Transverse colon (tissue), 4 donors: ENCODE results near the gene RIMS3. TPM values are rescaled to one million over a fixed set of nuclear protein-coding genes. Genes with fewer than 3 reads are reported as not detected.
A peak's percentile ranks its signal among the peaks of the same experiment; 100 is the strongest.

ENCODE experiments used
- DNase-seq: peaks from one replicate; pipeline ENCODE4 v3.0.0-alpha.2; 2019
- H3K27ac ChIP-seq, 4 donors: fragments of 200-600 bp; sonication (generic); 2 replicates each; pipeline ENCODE4 v1.5.1; 2016 to 2018; ENCODE audit warnings: inconsistent platforms in 4 of 4
- H3K27me3 ChIP-seq: fragments of 200-600 bp; sonication (generic); 2 replicates; pipeline ENCODE4 v1.5.1; 2017; ENCODE audit warnings: inconsistent platforms
- H3K36me3 ChIP-seq, 4 donors: fragments of 200-600 bp; sonication (generic); 2 replicates each; pipeline ENCODE4 v1.5.1; 2017 to 2019; ENCODE audit warnings: inconsistent platforms in 4 of 4
- H3K4me1 ChIP-seq, 4 donors: fragments of 200-600 bp; sonication (generic); 2 replicates each; pipeline ENCODE4 v1.5.1; 2017 to 2020; ENCODE audit warnings: inconsistent platforms in 4 of 4
- H3K4me3 ChIP-seq, 4 donors: fragments of 200-600 bp; sonication (generic); 1 replicate in 1 of 4; 2 replicates in 3 of 4; pipeline versions ENCODE4 v1.5.1 to v1.6.1; 2017 to 2019; ENCODE audit warnings: inconsistent platforms in 4 of 4
- H3K9me3 ChIP-seq, 2 donors: fragments of 200-600 bp; sonication (generic); 2 replicates each; pipeline ENCODE4 v1.5.1; 2017 to 2019; ENCODE audit warnings: inconsistent platforms in 2 of 2
- EP300 ChIP-seq: sonication (generic); formaldehyde crosslinking; IDR thresholded peaks from one replicate; pipeline ENCODE4 v1.6.1; 2017; ENCODE audit warnings: antibody characterized with exemption, low read depth
- POLR2A ChIP-seq: fragments of 450-650 bp; IDR thresholded peaks from one replicate; pipeline ENCODE4 v1.6.1; 2016; ENCODE audit warnings: antibody characterized with exemption, mild to moderate bottlenecking, moderate library complexity
- POLR2AphosphoS5 ChIP-seq, 3 donors: sonication (generic); formaldehyde crosslinking; IDR thresholded peaks; one replicate each; pipeline ENCODE4 v1.6.1; 2016; ENCODE audit warnings: antibody characterized with exemption in 3 of 3
- whole genome bisulfite sequencing, 2 donors: methylation state at CpG; one replicate each; pipeline ENCODE4 v1.1.5; 2018; ENCODE audit warnings: low coverage in 1 of 2; 5-methylcytosine and 5-hydroxymethylcytosine counted together
- in situ Hi-C, 4 donors: fragments of 200-750 bp; cut with MboI; loops; one replicate each; pipeline versions ENCODE4 v1.15.0 to v1.15.1; 2017; ENCODE audit warnings: low sequenced_read_pairs in 3 of 4, low pct_ligation_motif_present in 1 of 4, low pct_unique_long_range_greater_than_20kb in 1 of 4
- intact Hi-C: fragments of 100-400 bp; cut with DNase I; formaldehyde crosslinking; loops from one replicate; pipeline ENCODE4 v1.15.1; 2023; ENCODE audit warnings: low total_unique reads
- total RNA-seq, 4 donors: library from RNA; depleted of rRNA; stranded (reverse); fragments of >200 nt; gene quantifications; one replicate each; pipeline ENCODE4 v1.1.0, GENCODE V29; 2016
- TF ChIP-seq, protein P1 (sequence below), 5 experiments: fragments of 200-600 bp in 3 of 5; fragments of 450-650 bp in 2 of 5; sonication (generic) in 3 of 5; IDR thresholded peaks; 1 replicate in 2 of 5; 2 replicates in 3 of 5; pipeline ENCODE4 v1.5.1; 2016 to 2017; ENCODE audit warnings: antibody characterized with exemption in 5 of 5, inconsistent platforms in 3 of 5, mild to moderate bottlenecking in 2 of 5, moderate library complexity in 1 of 5

RIMS3 gene
- total RNA-seq, 4 donors from 2014 or later = 1.9 to 14.7 (median 5.4) TPM

DNA sequence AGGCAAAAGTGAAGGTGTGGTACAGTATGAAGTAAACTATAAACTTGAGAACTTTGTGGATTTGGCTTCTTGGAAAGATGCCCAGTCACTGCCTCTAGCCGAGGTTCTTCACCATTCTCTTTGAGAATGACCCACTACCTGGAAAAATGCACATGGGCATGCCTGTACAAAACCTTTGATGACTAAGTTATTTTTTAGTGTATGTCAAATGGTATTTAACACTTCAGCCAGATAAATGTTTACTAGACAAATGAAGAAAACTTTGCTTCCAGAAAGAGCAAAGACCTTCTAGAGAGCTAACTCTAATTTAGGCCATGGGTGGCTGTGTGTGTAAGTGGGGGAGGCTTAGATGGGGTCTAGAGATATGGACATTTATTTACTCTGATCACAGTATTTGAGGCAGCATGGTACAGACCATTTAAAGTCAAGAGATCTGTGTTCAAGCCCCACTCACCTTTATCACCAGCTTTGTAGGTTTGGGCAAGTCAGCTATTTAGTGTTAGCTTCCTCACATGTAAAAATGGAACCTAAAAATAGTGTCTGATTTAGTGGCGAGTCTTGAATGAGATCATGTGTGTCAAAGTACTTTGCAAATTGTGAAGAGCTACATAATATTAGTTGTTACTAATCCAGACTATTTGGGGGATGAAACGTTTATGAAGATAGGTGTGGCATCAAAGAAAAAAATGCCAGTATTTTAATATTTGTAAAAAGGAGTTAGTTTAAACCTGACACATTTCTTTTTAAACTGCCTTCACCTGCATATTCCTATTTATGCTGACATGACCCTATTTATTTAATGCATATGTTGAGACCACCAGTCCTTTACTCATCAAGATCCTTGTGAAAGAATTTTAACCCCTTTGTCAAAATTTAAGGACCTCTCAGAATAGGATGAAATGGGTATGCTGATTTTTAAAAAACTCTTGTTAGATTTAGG, 46.3 kb upstream of the RIMS3 start:
- 9% methylated on average over 3 of the region's 3 CpGs for WGBS, 2 donors
- intact Hi-C loops (no loop called here), in situ Hi-C loops (no loop called here)
- Histone ChIP-seq H3K4me1 (peaks cover 26 to 81% (median 61%) of the 10 kb centered on the region in 4 donors), H3K36me3 (no peaks in the 10 kb centered on the region), H3K9me3 (no peaks in the 10 kb centered on the region), H3K27me3 (no peaks in the 10 kb centered on the region), H3K27ac (peak overlapping the region; percentile 84 to 88 (median 85)), H3K4me3 (peak overlapping the region in 3 of 4 donors; percentile 41 to 63 (median 45))
- no peak for TF ChIP-seq POLR2A
- TF ChIP-seq, protein P1, sequence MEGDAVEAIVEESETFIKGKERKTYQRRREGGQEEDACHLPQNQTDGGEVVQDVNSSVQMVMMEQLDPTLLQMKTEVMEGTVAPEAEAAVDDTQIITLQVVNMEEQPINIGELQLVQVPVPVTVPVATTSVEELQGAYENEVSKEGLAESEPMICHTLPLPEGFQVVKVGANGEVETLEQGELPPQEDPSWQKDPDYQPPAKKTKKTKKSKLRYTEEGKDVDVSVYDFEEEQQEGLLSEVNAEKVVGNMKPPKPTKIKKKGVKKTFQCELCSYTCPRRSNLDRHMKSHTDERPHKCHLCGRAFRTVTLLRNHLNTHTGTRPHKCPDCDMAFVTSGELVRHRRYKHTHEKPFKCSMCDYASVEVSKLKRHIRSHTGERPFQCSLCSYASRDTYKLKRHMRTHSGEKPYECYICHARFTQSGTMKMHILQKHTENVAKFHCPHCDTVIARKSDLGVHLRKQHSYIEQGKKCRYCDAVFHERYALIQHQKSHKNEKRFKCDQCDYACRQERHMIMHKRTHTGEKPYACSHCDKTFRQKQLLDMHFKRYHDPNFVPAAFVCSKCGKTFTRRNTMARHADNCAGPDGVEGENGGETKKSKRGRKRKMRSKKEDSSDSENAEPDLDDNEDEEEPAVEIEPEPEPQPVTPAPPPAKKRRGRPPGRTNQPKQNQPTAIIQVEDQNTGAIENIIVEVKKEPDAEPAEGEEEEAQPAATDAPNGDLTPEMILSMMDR (IDR thresholded peaks at IDR 0.05) = no peak
- no peak for TF ChIP-seq EP300
- no peak for TF ChIP-seq POLR2AphosphoS5 (IDR thresholded peaks at IDR 0.05)
- DNase-seq = peak; percentile 22

DNA sequence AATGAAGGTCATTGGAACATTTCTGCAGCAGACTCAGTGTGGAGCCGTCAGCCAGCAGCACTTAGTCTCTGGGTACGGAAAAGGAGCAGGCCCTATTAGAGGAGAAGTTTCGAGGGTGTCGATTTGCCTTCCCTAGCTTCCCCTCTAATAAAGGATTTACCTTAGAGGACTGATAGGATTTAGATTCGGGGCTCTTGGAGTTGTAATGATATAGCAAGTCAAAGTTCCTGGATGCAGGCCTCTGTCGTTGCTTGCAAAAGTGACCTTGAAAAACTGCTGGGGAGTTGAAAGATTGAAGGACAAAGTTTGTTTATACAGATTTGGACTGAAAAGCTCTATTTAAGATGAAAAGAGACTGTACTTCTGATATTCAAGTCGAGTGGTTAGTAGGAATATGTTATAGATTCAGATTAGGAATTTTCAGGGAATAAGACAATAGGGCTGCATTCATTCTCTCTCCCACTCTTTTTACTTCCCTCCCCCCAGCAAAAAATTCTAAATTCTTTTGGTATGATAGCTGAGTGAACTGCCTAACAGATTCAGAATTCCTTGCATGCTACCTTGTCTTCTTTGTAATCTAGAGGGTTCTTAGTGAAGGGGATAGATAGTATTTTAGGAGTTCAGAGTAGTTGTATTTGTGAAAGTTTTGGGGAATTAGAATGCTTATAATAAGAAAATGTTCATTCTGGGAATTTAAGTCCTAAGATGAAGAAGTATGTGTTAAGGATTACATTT, 45.3 kb upstream of the RIMS3 start:
- in situ Hi-C loops = no loop called here
- intact Hi-C loops = no loop called here
- TF ChIP-seq POLR2AphosphoS5 (IDR thresholded peaks at IDR 0.05) (no peak), EP300 (no peak), POLR2A (no peak)
- TF ChIP-seq, protein P1 (IDR thresholded peaks at IDR 0.05) = no peak
- 0 to 13% methylated on average over 7 of the region's 7 CpGs for WGBS, 2 donors
- Histone ChIP-seq H3K4me3 (peak overlapping the region in 3 of 4 donors; percentile 41 to 63 (median 45)), H3K27me3 (no peaks in the 10 kb centered on the region), H3K4me1 (peaks cover 26 to 71% (median 56%) of the 10 kb centered on the region in 4 donors), H3K36me3 (no peaks in the 10 kb centered on the region), H3K27ac (peak overlapping the region; percentile 84 to 88 (median 85)), H3K9me3 (no peaks in the 10 kb centered on the region)
- no peak for DNase-seq

DNA sequence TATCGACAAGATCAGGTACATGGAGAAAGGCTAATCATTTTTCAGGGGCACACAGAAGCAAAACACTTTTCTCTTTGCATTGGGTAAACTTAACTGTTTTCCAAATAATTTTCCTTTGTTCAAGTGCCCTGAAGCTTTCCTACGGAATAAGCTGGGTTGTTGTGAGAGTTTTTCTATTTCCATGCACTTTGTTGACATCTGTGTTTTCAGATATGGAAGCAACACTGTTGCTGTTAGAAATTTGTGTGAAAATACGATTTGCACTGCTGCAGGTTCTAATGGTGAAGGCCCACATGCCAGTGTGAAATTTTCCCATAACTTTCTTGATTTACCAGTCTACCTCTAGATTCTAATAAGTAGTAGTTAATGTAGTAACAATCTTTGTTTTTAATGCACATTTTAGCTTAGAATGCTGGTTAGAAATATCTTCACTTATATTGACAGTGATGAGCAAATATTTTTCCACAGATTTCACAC, 44.4 kb upstream of the RIMS3 start:
- intact Hi-C loops (no loop called here), in situ Hi-C loops (no loop called here)
- no peaks in the 10 kb centered on the region for H3K9me3 ChIP-seq
- WGBS, 2 donors = 14 to 15% methylated on average over 3 of the region's 3 CpGs
- TF ChIP-seq EP300 (no peak), POLR2AphosphoS5 (IDR thresholded peaks at IDR 0.05) (no peak), POLR2A (no peak)
- TF ChIP-seq, protein P1 (IDR thresholded peaks at IDR 0.05) = no peak
- H3K4me1 ChIP-seq = peaks cover 26 to 68% (median 50%) of the 10 kb centered on the region in 4 donors
- peak overlapping the region in 3 of 4 donors; percentile 41 to 63 (median 45) for H3K4me3 ChIP-seq
- H3K36me3 ChIP-seq = no peaks in the 10 kb centered on the region
- no peak for DNase-seq
- H3K27me3 ChIP-seq = no peaks in the 10 kb centered on the region
- H3K27ac ChIP-seq = peak overlapping the region; percentile 84 to 88 (median 85)
